H1 (cell line): Measurements from ENCODE around the gene UBASH3B. TPM values are rescaled to one million over a fixed set of nuclear protein-coding genes. Genes with fewer than 3 reads are reported as not detected.

Experiments used
- ASH2L ChIP-seq: fragments of 200-600, 300-600 bp; sonication (generic); IDR thresholded peaks from one replicate; pipeline ENCODE4 v1.7.1; 2017; ENCODE audit warnings: low read length
- BCL11A ChIP-seq, 2 experiments: IDR thresholded peaks; one replicate each; pipeline ENCODE4 v1.6.1; 2011; ENCODE audit warnings: low read depth in 2 of 2, low read length in 2 of 2, mild to moderate bottlenecking in 2 of 2
- CHD2 ChIP-seq: IDR thresholded peaks from 2 replicates; pipeline ENCODE4 v1.6.1; 2012; ENCODE audit warnings: low read length, improper control_type of control experiment
- HDAC2 ChIP-seq, 2 experiments: fragments of 300-600 bp in 1 of 2; sonication (generic) in 1 of 2; IDR thresholded peaks; 2 replicates each; pipeline ENCODE4 v1.6.1; 2011 to 2012; ENCODE audit warnings: low read depth in 2 of 2, low read length in 2 of 2, mild to moderate bottlenecking in 2 of 2, moderate library complexity in 2 of 2, borderline replicate concordance in 1 of 2, inconsistent platforms in 1 of 2
- SIRT6 ChIP-seq: IDR thresholded peaks from one replicate; pipeline ENCODE4 v1.7.1; 2012; ENCODE audit warnings: low read length, inconsistent platforms
- polyA plus RNA-seq, 7 experiments: library from polyadenylated mRNA; depleted of rRNA in 3 of 7; stranded (reverse) in 5 of 7; unstranded in 2 of 7; fragments of >200 nt in 5 of 7; fragments of 200-250 nt in 2 of 7; gene quantifications; 1 replicate in 5 of 7; 2 replicates in 1 of 7; 4 replicates in 1 of 7; pipeline versions ENCODE4 v1.2.1 to v1.2.3, GENCODE V29; 2011 to 2013; ENCODE audit warnings: missing spikeins in 2 of 7, mixed read lengths in 2 of 7
- total RNA-seq: library from RNA; stranded (reverse); fragmentation: NEBNext Ultra II Directional; extraction: Animal tissue kit (Norgen Biotek cat#: 25700); gene quantifications from 2 replicates; pipeline ENCODE4 v1.2.1, GENCODE V29; 2021

UBASH3B gene
- total and polyA plus RNA-seq, 2 of the 8 experiments (the other 6 are each of a cell fraction or from before 2014, with no cell fraction given): 7.5 to 9.5 TPM

- TF ChIP-seq BCL11A (IDR thresholded peaks at IDR 0.05; ENCODE audit: low read depth in 2 of 2, low read length in 2 of 2) (no peak), CHD2 (no peak), SIRT6 (no peak), HDAC2 (IDR thresholded peaks at IDR 0.05; ENCODE audit: borderline replicate concordance in 1 of 2, low read depth in 2 of 2, low read length in 2 of 2) (no peak), ASH2L (no peak)
These were observed 1.5 kb upstream of the UBASH3B start (continued) for GRCh38 chr11:122653916-122654585.
